ENCODE measurements around the gene AMD1.
A peak's percentile ranks its signal among the peaks of the same experiment; 100 is the strongest.

The AMD1 gene

DNA sequence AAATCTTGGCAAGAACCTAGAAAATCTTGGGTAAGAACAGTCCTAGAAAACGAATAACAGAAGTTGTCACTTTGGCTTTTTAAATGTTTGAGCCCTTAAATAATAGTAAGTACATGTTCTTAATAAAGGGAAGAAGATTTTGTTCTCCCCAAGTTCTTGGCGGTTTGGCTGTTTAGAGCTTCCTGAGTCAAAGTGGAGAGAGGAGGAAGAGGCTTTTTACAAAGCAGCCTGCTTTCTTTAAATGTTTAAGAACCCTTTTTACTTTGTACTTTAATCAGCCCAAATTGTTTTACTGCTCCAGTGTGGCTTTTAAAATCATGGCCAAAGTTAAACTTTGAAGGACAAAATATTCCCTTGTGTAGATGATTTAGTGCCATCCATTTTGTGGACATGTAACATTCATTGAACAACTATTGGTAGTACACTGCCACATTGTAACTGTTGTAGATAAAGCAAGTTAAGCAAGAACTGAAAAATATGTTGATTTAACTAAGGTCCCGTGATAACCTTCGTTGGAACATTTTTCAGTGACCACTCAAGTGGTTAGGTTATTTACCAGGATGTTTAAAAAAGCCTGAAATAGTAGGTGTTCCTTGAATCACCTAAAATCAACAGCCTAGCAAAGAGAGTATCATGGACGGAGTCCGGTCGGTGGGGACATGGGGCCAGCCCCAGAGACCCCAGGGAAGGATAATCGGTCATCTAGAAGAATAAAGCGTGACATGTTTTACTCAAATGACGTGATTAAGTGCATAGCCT is 2.4 kb downstream of the AMD1 start:
- Histone ChIP-seq H3K27ac (ENCODE audit: insufficient read depth, low read depth, low read length, poor library complexity, severe bottlenecking) (no peak overlapping the region), H3K36me3 (ENCODE audit: control insufficient read depth, insufficient read depth, low read length) (no peaks in the 10 kb centered on the region)
- WGBS, 2 experiments: 11 to 14% methylated on average over 10 of the region's 10 CpGs

DNA sequence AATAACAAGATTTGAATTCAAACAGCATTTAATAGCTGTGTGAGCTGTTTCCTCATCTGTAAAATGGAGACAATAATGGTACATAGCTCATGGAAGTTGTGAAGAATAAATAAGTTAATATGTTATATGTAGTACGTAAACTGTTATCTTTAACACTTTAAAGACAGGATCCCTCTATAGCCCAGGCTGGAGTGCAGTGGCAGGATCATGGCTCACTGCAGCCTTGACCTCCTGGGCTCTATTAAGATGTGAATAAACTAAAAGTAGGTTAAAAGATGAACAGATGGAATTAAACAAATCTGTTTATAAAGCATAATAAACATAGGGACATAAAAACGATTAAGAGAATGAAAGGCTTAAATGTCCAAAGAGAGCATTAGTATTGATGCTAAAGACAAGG is 3.0 kb downstream of the AMD1 start:
- H3K27me3 ChIP-seq (ENCODE audit: control insufficient read depth, insufficient read depth, low read length, poor library complexity, severe bottlenecking): no peaks in the 10 kb centered on the region
- no peaks in the 10 kb centered on the region for H3K36me3 ChIP-seq (ENCODE audit: control insufficient read depth, insufficient read depth, low read length)
- peak overlapping the region; percentile 99 for H3K4me3 ChIP-seq (ENCODE audit: insufficient read depth, low read depth, low read length)
- WGBS, 2 experiments: 29 to 36% methylated on average over 1 to 2 of the region's 2 CpGs
- no peak overlapping the region for H3K27ac ChIP-seq (ENCODE audit: insufficient read depth, low read depth, low read length, poor library complexity, severe bottlenecking)
- peaks cover 18% of the 10 kb centered on the region for H3K4me1 ChIP-seq (ENCODE audit: control insufficient read depth, insufficient read depth, low read length)
- no peaks in the 10 kb centered on the region for H3K9me3 ChIP-seq (ENCODE audit: control insufficient read depth, low read length)

More for the DNA sequence above, 2.4 kb downstream of the AMD1 start:
- peaks cover 18% of the 10 kb centered on the region for H3K4me1 ChIP-seq (ENCODE audit: control insufficient read depth, insufficient read depth, low read length)
- peak overlapping the region; percentile 99 for H3K4me3 ChIP-seq (ENCODE audit: insufficient read depth, low read depth, low read length)
- H3K9me3 ChIP-seq (ENCODE audit: control insufficient read depth, low read length): no peaks in the 10 kb centered on the region
- no peaks in the 10 kb centered on the region for H3K27me3 ChIP-seq (ENCODE audit: control insufficient read depth, insufficient read depth, low read length, poor library complexity, severe bottlenecking)

DNA sequence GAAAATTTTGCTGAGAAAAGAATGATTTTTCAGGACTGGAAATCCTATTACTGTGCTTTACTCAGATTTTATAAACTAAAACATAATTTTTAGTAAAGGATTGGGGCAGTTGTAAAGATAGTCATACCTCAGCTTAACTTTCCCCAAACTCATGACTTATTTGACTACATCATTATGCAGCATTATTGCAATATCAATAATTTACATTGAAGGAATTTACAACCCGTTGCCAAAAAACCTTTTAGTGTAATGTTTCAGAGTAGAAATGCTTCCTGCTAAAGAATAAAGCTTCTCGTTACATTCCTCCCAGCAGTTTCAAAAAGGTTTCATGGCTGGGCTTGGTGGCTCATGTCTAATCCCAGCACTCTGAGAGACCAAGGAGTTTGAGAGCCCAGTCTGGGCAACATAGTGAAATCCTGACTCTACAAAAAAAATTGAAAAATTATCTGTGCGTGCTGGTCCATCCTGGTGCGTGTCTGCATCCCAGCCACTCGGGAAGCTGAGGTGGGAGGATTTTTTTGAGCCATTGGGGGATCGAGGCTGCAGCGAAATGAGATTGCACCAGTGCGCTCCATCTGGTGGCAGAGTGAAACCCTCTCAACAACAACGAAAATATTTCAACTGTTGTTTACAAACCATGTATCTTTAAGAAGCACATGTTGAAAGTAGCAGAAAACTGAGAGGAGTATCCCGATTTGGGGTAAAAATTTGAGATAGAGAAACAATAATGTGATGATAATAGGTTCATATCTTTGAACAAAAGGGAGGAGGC is 4.4 kb downstream of the AMD1 start:
- WGBS, 2 experiments: 18 to 31% methylated on average over 8 to 9 of the region's 10 CpGs
- Histone ChIP-seq H3K27me3 (ENCODE audit: control insufficient read depth, insufficient read depth, low read length, poor library complexity, severe bottlenecking) (no peaks in the 10 kb centered on the region), H3K4me1 (ENCODE audit: control insufficient read depth, insufficient read depth, low read length) (peaks cover 16% of the 10 kb centered on the region), H3K9me3 (ENCODE audit: control insufficient read depth, low read length) (no peaks in the 10 kb centered on the region), H3K27ac (ENCODE audit: insufficient read depth, low read depth, low read length, poor library complexity, severe bottlenecking) (peak overlapping the region; percentile 4), H3K4me3 (ENCODE audit: insufficient read depth, low read depth, low read length) (peak overlapping the region; percentile 14), H3K36me3 (ENCODE audit: control insufficient read depth, insufficient read depth, low read length) (no peaks in the 10 kb centered on the region)

DNA sequence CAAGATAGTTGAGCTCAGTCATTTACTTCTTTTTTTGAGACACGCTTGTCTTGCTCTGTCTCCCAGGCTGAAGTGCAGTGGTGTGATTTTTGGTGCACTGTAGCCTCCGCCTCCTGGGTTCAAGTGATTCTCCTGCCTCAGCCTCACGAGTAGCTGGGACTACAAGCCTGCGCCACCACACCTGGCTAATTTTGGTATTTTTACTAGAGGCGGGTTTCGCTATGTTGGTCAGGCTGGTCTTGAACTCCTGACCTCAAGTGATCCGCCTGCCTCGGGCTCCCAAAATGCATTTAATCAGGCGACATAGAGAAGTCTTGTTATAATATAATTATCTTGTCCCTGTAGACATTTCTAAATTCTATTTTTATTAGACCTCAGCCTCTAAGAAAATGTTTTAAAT is 6.1 kb downstream of the AMD1 start:
- Histone ChIP-seq H3K27ac (ENCODE audit: insufficient read depth, low read depth, low read length, poor library complexity, severe bottlenecking) (no peak overlapping the region), H3K4me1 (ENCODE audit: control insufficient read depth, insufficient read depth, low read length) (peaks cover 16% of the 10 kb centered on the region), H3K4me3 (ENCODE audit: insufficient read depth, low read depth, low read length) (no peak overlapping the region), H3K36me3 (ENCODE audit: control insufficient read depth, insufficient read depth, low read length) (no peaks in the 10 kb centered on the region), H3K9me3 (ENCODE audit: control insufficient read depth, low read length) (no peaks in the 10 kb centered on the region), H3K27me3 (ENCODE audit: control insufficient read depth, insufficient read depth, low read length, poor library complexity, severe bottlenecking) (no peaks in the 10 kb centered on the region)
- 87 to 95% methylated on average over 6 to 9 of the region's 9 CpGs for WGBS, 2 experiments

- Histone ChIP-seq H3K36me3 (ENCODE audit: control insufficient read depth, insufficient read depth, low read length) (no peaks in the 10 kb centered on the region), H3K27me3 (ENCODE audit: control insufficient read depth, insufficient read depth, low read length, poor library complexity, severe bottlenecking) (no peaks in the 10 kb centered on the region), H3K4me3 (ENCODE audit: insufficient read depth, low read depth, low read length) (no peak overlapping the region), H3K27ac (ENCODE audit: insufficient read depth, low read depth, low read length, poor library complexity, severe bottlenecking) (no peak overlapping the region), H3K4me1 (ENCODE audit: control insufficient read depth, insufficient read depth, low read length) (peaks cover 16% of the 10 kb centered on the region), H3K9me3 (ENCODE audit: control insufficient read depth, low read length) (no peaks in the 10 kb centered on the region)
- 93 to 95% methylated on average over 9 of the region's 9 CpGs for WGBS, 2 experiments
Measured at GRCh38 chr6:110881546-110882273, 7.1 kb downstream of the AMD1 start.

GRCh38 chr6:110882274-110882619 is 7.7 kb downstream of the AMD1 start:
- Histone ChIP-seq H3K27me3 (ENCODE audit: control insufficient read depth, insufficient read depth, low read length, poor library complexity, severe bottlenecking) (no peaks in the 10 kb centered on the region), H3K4me3 (ENCODE audit: insufficient read depth, low read depth, low read length) (no peak overlapping the region), H3K36me3 (ENCODE audit: control insufficient read depth, insufficient read depth, low read length) (no peaks in the 10 kb centered on the region), H3K27ac (ENCODE audit: insufficient read depth, low read depth, low read length, poor library complexity, severe bottlenecking) (no peak overlapping the region), H3K4me1 (ENCODE audit: control insufficient read depth, insufficient read depth, low read length) (peaks cover 16% of the 10 kb centered on the region), H3K9me3 (ENCODE audit: control insufficient read depth, low read length) (no peaks in the 10 kb centered on the region)
- WGBS, 2 experiments: 89% methylated on average over 1 of the region's 1 CpG; no CpG with 5 or more reads in 1 of the 2 experiments

DNA sequence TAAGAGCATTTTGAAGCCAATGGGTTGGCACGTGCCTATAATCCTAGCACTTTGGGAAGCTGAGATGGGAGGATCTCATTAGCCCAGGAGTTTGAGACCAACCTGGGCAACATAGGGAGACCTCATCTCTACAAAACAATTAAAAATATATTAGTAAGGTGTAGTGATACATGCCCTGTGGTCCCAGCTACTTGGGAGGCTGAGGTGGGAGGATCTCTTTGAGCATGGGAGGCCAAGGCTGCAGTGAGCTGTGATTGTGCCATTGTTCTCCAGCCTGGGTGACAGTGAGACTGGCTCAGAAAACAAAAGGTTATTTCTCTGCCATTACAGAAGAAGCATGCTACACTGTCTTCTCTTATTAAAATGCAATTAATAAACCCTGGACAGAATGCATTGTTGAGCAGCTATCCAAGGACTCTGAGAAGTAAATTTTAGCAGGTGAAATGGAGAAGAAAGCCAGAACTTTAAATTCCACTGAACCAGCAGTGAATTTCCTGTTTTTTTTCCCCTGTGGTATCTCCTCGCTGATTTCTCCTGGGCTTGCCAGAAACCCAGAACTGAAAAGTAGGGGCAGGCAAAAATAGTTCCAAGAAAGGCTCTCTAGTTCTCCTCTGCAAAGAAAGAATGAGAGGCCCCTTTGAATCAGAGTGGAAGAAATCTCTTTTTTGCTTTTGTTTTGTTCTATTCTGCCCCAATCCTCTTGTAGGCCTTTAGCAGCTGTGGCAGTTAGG is 8.4 kb downstream of the AMD1 start:
- no peaks in the 10 kb centered on the region for H3K27me3 ChIP-seq (ENCODE audit: control insufficient read depth, insufficient read depth, low read length, poor library complexity, severe bottlenecking)
- H3K36me3 ChIP-seq (ENCODE audit: control insufficient read depth, insufficient read depth, low read length): no peaks in the 10 kb centered on the region
- 91 to 100% methylated on average over 2 of the region's 2 CpGs for WGBS, 2 experiments
- H3K4me1 ChIP-seq (ENCODE audit: control insufficient read depth, insufficient read depth, low read length): peaks cover 16% of the 10 kb centered on the region
- H3K4me3 ChIP-seq (ENCODE audit: insufficient read depth, low read depth, low read length): no peak overlapping the region
- no peaks in the 10 kb centered on the region for H3K9me3 ChIP-seq (ENCODE audit: control insufficient read depth, low read length)
- no peak overlapping the region for H3K27ac ChIP-seq (ENCODE audit: insufficient read depth, low read depth, low read length, poor library complexity, severe bottlenecking)

DNA sequence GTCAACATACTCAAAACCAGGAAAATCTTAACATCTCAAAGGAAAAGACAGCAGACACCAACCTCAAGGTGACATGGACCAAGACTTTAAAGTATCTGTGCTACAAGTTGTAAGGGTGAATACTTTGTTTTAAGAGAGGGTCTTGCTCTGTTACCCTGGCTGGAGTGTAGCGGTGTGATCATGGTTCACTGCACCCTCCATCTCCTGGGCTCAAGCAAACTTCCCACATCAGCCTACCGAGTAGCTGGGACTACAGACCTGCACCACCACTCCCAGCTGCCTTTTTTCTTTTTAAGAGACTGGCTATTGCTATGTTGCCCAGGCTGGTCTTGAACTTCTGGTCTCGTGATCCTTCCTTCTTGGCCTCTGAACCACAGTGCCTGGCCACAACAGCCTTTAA is 9.7 kb downstream of the AMD1 start:
- 80 to 87% methylated on average over 3 of the region's 3 CpGs for WGBS, 2 experiments
- Histone ChIP-seq H3K27me3 (ENCODE audit: control insufficient read depth, insufficient read depth, low read length, poor library complexity, severe bottlenecking) (no peaks in the 10 kb centered on the region), H3K4me3 (ENCODE audit: insufficient read depth, low read depth, low read length) (no peak overlapping the region), H3K27ac (ENCODE audit: insufficient read depth, low read depth, low read length, poor library complexity, severe bottlenecking) (no peak overlapping the region), H3K9me3 (ENCODE audit: control insufficient read depth, low read length) (no peaks in the 10 kb centered on the region), H3K36me3 (ENCODE audit: control insufficient read depth, insufficient read depth, low read length) (no peaks in the 10 kb centered on the region), H3K4me1 (ENCODE audit: control insufficient read depth, insufficient read depth, low read length) (peaks cover 5% of the 10 kb centered on the region)

- Histone ChIP-seq H3K27me3 (ENCODE audit: control insufficient read depth, insufficient read depth, low read length, poor library complexity, severe bottlenecking) (no peaks in the 10 kb centered on the region), H3K4me3 (ENCODE audit: insufficient read depth, low read depth, low read length) (no peak overlapping the region), H3K4me1 (ENCODE audit: control insufficient read depth, insufficient read depth, low read length) (no peaks in the 10 kb centered on the region), H3K9me3 (ENCODE audit: control insufficient read depth, low read length) (no peaks in the 10 kb centered on the region), H3K27ac (ENCODE audit: insufficient read depth, low read depth, low read length, poor library complexity, severe bottlenecking) (no peak overlapping the region), H3K36me3 (ENCODE audit: control insufficient read depth, insufficient read depth, low read length) (peaks cover 4% of the 10 kb centered on the region)
- WGBS, 2 experiments: 94 to 96% methylated on average over 4 of the region's 4 CpGs
Measured at GRCh38 chr6:110885526-110885925, 10.9 kb downstream of the AMD1 start.
